Kidney tubule cell (primary cell): Measurements from ENCODE around the gene HOXD10.
A peak's percentile ranks its signal among the peaks of the same experiment; 100 is the strongest.

ENCODE experiments used
- DNase-seq: peaks from one replicate; pipeline ENCODE4 v3.0.0-alpha.2; 2018; ENCODE audit warnings: low spot score

The HOXD10 gene

GRCh38 chr2:176151442-176152287 is 35.1 kb downstream of the HOXD10 start, which contains the start of gene HOXD4:
Gene HOXD4, plus strand, starts transcription at chr2:176151550. Its CDS starts 84 bp downstream, at chr2:176151634.
- peak; percentile 74 for DNase-seq

GRCh38 chr2:176152350-176153181 is 36.0 kb downstream of the HOXD10 start:
- DNase-seq: peak; percentile 62

- DNase-seq: no peak
Measured at GRCh38 chr2:176154576-176155252, 38.1 kb downstream of the HOXD10 start.

- DNase-seq: no peak
Measured at GRCh38 chr2:176155356-176156044, 38.9 kb downstream of the HOXD10 start.

- no peak for DNase-seq
Measured at GRCh38 chr2:176156301-176156806, 39.8 kb downstream of the HOXD10 start.

GRCh38 chr2:176156807-176157498 is 40.4 kb downstream of the HOXD10 start, which contains the start of gene HOXD3:
Gene HOXD3, plus strand, starts transcription at chr2:176157307. Its CDS starts 11,808 bp downstream, at chr2:176169115.
- no peak for DNase-seq

- DNase-seq: peak; percentile 52
Measured at GRCh38 chr2:176157499-176158185, 41.1 kb downstream of the HOXD10 start.

GRCh38 chr2:176158186-176158591 is 41.6 kb downstream of the HOXD10 start:
- no peak for DNase-seq

- DNase-seq: peak; percentile 50
Measured at GRCh38 chr2:176158855-176159662, 42.5 kb downstream of the HOXD10 start.

- peak; percentile 43 for DNase-seq
Measured at GRCh38 chr2:176159663-176160250, 43.2 kb downstream of the HOXD10 start.

- DNase-seq: peak; percentile 48
Measured at GRCh38 chr2:176160251-176160985, 43.8 kb downstream of the HOXD10 start.

- peak; percentile 35 for DNase-seq
Measured at GRCh38 chr2:176160986-176161824, 44.6 kb downstream of the HOXD10 start.

- peak; percentile 75 for DNase-seq
Measured at GRCh38 chr2:176161825-176162626, 45.4 kb downstream of the HOXD10 start.

- peak; percentile 30 for DNase-seq
Measured at GRCh38 chr2:176162911-176163671, 46.5 kb downstream of the HOXD10 start.

GRCh38 chr2:176163672-176164056 is 47.1 kb downstream of the HOXD10 start:
- no peak for DNase-seq

- DNase-seq: no peak
Measured at GRCh38 chr2:176164201-176164600, 47.6 kb downstream of the HOXD10 start.
